ENCODE results near the gene KRT36.

Gene KRT36

GRCh38 chr17:41476866-41477815 is 12.6 kb downstream of the KRT36 start:
- DNase-seq (ENCODE audit: low spot score), result no peak

GRCh38 chr17:41475421-41475820 is 14.3 kb downstream of the KRT36 start:
- DNase-seq (ENCODE audit: low spot score), result no peak

GRCh38 chr17:41474863-41475262 is 14.8 kb downstream of the KRT36 start:
- DNase-seq (ENCODE audit: low spot score), result no peak

- DNase-seq (ENCODE audit: low spot score), result no peak
Observed at GRCh38 chr17:41468346-41468745, 21.4 kb downstream of the KRT36 start.

GRCh38 chr17:41467561-41467960 is 22.1 kb downstream of the KRT36 start:
- no peak for DNase-seq (ENCODE audit: low spot score)

GRCh38 chr17:41466988-41467387 is 22.7 kb downstream of the KRT36 start, which contains the start of gene KRT32:
Gene KRT32, minus strand, starts transcription at chr17:41467386. Its CDS starts 61 bp downstream, at chr17:41467325.
- no peak for DNase-seq (ENCODE audit: low spot score)

- no peak for DNase-seq (ENCODE audit: low spot score)
Observed at GRCh38 chr17:41464682-41465081, 25.0 kb downstream of the KRT36 start.

- DNase-seq (ENCODE audit: low spot score), result no peak
Observed at GRCh38 chr17:41464173-41464572, 25.5 kb downstream of the KRT36 start.

- DNase-seq (ENCODE audit: low spot score), result no peak
Observed at GRCh38 chr17:41463746-41464145, 26.0 kb downstream of the KRT36 start.

GRCh38 chr17:41462705-41463104 is 27.0 kb downstream of the KRT36 start:
- DNase-seq (ENCODE audit: low spot score), result no peak

- DNase-seq (ENCODE audit: low spot score), result no peak
Observed at GRCh38 chr17:41457676-41458075, 32.0 kb downstream of the KRT36 start.

- no peak for DNase-seq (ENCODE audit: low spot score)
Observed at GRCh38 chr17:41456204-41456603, 33.5 kb downstream of the KRT36 start.

GRCh38 chr17:41455236-41455635 is 34.5 kb downstream of the KRT36 start:
- DNase-seq (ENCODE audit: low spot score), result no peak

GRCh38 chr17:41453066-41453465 is 36.6 kb downstream of the KRT36 start:
- no peak for DNase-seq (ENCODE audit: low spot score)

- no peak for DNase-seq (ENCODE audit: low spot score)
Observed at GRCh38 chr17:41452281-41452680, 37.4 kb downstream of the KRT36 start.

- no peak for DNase-seq (ENCODE audit: low spot score)
Observed at GRCh38 chr17:41451154-41451728, 38.5 kb downstream of the KRT36 start.

GRCh38 chr17:41449008-41449407 is 40.7 kb downstream of the KRT36 start:
- no peak for DNase-seq (ENCODE audit: low spot score)

- no peak for DNase-seq (ENCODE audit: low spot score)
Observed at GRCh38 chr17:41448506-41448905, 41.2 kb downstream of the KRT36 start.

- no peak for DNase-seq (ENCODE audit: low spot score)
Observed at GRCh38 chr17:41446806-41447205, 42.9 kb downstream of the KRT36 start.

- DNase-seq (ENCODE audit: low spot score), result no peak
Observed at GRCh38 chr17:41444640-41445039, 45.1 kb downstream of the KRT36 start.

GRCh38 chr17:41444186-41444585 is 45.5 kb downstream of the KRT36 start:
- no peak for DNase-seq (ENCODE audit: low spot score)

- DNase-seq (ENCODE audit: low spot score), result no peak
Observed at GRCh38 chr17:41442739-41443138, 47.0 kb downstream of the KRT36 start.

- DNase-seq (ENCODE audit: low spot score), result no peak
Observed at GRCh38 chr17:41440531-41441033, 49.1 kb downstream of the KRT36 start, which contains the start of gene KRT38. Gene KRT38, minus strand, starts transcription at chr17:41440983. Its CDS starts 62 bp downstream, at chr17:41440921.
